GM19455 (cell line): ENCODE results near the gene PPTC7.
"Not testable (repeated sequence)": the region's sequence is repeated elsewhere in the genome, so short reads cannot be mapped to it uniquely, and the experiment has no call there.

Experiments used
- ATAC-seq: cut with Tn5 transposase; IDR thresholded peaks from one replicate; pipeline ENCODE4 v1.9.1; 2021; ENCODE audit not compliant: unreplicated experiment

The PPTC7 gene

DNA sequence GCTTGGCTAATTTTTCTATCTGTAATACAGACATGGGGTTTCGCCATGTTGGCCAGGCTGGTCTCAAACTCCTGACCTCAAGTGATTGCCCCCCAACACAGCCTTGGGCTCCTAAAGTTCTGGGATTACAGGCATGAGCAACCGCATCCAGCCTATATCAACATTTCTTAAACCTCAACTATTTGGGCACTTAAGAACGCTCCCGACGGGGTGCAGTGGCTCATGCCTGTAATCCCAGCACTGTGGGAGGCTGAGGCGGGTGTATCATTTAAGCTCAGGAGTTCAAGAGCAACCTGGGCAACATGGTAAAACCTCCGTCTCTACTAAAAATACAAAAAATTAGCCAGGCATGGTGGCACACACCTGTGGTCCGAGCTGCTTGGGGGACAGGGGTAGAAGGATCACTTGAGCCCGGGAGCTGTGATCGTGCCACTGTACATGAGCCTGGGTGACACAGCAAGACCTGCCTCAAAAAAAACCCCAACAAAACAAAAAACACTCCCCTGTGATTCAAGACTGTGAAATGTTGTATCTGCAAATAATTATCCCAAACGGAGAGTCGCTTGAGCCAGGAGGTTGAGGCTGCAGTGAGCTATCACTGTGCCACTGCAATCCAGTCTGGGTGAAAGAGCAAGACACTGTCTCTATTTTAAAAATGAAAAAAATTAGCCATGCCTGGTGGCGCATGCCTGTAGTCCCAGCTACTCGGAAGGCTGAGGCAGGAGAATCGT is 21.5 kb downstream of the PPTC7 start:
- ATAC-seq, result no peak

DNA sequence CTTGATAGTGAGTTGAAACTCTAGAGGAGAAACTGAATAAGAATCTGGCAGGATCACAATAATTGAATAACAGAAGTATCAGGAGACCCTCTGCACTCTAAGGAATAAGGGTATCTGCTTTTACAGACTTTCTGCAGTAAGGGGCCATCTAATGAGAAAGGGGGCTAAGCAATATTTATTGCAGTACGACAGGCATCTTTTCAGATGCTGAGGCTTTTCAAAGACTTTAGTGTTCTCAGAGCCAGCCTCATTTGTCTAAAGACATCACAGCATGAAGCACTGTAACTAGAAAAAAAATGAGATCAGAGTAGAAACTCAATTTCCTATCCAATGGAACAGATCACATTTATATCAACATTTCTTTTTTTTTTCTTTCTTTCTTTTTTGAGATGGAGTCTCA is 22.2 kb downstream of the PPTC7 start:
- no peak for ATAC-seq

DNA sequence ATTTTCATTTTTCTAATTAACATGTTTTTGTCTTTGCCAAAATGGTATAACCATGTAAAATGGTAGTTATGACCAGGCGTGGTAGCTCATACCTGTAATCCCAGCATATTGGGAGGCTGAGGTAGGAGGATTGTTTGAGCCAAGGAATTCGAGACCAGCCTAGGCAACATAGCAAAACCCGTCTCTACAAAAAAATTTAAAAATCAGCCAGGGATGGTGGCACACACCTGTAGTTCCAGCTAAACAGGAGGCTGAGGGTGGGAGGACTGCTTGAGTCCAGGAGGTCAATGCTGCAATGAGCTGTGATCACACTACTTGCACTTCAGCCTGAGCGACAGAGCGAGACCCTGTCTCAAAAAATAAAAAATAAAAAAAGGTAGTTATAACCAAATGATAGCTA is 23.1 kb downstream of the PPTC7 start:
- ATAC-seq, result no peak

DNA sequence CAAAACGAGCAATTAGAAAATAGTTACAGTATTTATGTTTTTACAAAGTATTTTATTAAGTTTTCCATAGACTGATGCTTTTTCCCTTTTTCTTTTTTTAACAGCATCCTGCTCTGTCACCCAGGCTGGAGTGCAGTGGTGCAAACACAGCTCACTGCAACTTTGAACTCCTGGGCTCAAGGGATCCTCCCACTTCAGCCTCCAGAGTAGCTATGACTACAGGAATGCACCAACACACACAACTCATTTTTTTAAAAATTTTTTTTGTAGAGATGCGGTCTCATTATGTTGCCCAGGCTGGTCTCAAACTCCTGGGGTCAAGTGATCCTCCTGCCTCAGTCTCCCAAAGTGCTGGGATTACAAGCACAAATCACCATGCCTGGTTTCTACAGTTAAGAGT is 24.2 kb downstream of the PPTC7 start:
- not testable (repeated sequence) for ATAC-seq

DNA sequence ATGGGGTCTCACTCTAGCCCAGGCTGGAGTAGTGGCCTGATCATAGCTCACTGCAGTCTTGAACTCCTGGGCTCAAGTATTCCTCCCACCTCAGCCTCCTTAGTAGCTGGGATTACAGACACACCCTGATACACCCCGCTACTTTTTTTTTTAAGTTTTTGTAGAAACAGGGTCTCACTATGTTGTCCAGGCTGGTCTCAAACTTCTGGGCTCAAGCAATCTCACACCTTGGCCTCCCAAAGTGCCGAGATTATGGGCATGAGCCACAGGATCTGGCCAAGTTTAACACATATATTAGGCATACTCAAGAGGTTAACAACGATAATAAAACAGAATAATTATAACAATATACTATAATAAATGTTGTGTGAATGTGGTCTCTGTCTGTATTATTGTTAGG is 25.8 kb downstream of the PPTC7 start:
- no peak for ATAC-seq

DNA sequence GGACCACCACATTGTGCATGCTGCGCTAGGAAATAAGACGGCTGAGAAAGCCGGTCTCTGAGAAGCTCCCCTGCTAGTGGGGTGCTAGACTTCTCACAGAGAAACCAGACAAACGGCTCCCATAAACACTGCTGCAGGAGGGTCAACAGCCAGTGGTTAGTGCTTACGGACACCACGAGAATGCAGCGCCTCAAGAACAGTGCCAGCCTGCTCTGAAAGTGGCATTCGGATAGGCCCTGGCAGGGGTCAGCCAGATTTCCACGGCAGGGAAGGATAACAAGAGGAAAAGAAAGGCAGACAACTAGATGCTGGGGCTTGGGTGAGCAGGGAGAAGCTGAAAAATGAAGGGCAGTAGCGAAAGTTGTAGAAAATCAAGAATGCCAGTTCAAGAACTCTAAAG is 26.4 kb downstream of the PPTC7 start:
- no peak for ATAC-seq

DNA sequence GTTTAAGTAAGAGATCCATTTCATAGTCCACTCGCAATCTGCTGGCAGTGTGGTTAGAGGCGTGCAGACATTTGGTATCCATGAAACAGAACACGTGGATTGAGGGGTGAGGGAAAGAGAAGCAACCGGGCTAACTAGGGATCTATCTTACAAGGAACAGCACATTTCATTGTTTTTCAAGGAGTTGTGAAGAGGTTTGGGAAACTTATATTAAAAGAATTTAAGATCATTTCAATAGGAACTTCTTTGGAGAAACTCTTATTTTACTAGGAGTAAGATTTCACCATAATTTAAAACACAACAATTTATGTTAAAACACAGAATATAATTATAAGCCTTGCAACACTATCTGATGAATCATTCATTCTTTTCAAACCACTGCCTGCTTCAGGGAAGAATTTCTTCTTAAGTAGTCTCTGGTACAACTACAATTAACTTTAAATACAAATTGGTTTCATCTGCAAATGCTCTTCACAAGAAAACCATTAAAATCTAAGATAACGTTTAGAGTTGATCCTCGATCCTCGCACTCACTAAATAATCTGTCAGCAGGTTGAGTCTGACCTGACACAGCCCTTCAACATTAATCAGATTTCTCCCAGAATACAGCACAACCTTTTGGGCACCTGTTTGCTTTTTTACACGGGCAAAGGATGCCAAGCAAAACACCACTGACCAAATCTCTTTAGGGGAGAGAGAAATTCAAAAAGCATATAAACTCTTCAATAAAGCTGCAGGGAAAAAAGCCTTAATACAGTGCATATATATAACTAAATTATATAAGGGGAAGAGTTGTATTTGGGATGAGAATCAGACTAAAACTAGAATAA is 27.3 kb downstream of the PPTC7 start:
- ATAC-seq, result no peak

DNA sequence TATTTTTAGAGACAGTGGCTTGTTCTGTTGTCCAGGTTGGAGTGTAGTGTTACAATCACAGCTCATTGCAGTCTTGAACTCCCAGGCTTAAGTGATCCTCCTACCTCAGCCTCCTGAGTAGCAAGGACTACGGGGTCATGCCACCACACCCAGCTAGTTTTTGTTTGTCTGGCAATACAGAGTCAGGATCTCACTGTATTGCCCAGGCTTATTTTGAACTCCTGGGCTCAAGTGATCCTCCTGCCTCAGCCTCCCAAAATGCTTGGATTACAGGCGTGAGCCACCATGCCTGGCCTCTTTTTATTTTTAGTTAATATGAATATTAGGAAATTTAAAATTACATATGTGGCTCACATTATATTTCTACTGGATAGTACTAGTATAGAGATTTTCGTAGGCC is 28.9 kb downstream of the PPTC7 start:
- no peak for ATAC-seq

DNA sequence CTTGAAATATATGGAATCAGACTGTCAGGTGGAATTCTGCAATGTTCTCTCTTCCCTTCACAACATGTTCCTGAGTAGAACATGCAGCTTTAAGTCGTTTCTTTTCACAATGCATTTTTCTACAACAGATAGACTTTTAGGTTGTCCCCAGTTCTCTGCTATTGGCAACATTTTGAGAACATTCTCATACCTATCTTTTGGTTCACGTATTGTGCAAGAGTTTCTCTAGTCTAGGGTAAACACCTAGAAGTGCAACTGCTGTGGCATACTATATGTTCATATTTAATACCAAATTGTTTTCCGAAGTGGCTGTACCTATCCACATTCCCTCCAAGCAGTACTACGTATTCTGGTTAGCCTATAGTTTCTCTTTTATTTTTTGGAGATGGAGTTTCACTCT is 32.1 kb downstream of the PPTC7 start:
- ATAC-seq, result no peak

DNA sequence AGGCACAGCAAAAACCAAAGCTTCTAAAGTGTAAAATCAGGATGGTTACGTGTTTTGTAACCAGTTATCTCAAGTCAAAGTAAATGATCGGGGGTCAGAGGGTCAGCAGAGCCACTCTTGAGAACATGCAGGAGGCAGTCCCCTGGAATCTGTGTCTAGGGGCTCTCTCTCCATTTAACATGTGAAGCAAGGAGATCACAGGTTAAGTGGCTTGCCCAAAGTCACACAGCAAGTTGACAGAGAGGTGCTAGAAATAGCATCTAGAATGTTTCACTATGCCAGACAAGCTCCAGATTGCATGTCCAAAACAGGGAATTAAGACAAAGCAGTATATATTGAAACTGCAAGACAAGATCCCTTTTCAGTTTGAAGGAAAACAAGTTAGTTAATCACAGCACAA is 33.4 kb downstream of the PPTC7 start:
- no peak for ATAC-seq

DNA sequence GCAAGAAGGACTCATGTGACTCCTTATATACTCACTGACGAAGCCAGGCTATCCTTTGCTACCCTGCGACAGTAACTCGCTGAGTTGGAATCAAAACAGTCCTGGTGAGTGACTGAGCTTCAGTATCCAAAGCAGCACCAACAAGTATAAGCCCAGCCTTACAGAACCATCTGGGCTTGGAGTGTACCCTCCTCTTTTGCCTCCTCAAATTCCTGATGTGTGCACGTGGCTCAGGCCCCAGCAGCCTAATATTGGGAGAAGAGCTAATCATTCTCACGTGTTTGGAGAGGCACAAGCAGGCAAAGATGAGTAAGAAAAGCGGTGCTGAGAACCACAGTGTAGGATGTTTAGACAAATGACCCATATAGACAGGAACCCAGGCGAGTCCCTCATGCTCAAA is 34.4 kb downstream of the PPTC7 start:
- no peak for ATAC-seq

DNA sequence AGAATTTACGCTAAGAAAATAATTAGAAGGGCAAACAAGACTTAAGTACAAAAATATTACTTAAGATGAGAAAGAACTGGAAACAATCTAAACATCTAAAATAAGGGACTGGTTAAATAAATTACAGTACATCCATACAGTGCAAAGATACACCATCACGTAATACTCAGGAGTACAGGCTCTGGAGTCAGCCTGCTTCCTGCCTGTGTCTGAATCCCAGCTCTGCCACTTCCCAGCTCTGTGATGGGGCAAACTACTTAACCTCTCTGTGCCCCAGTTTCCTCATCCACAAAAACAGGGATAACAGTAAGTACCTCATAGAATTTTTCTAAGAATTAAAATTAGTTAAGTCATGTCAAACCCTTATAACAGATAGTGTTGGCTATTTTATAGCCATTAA is 36.0 kb downstream of the PPTC7 start:
- ATAC-seq, result no peak

DNA sequence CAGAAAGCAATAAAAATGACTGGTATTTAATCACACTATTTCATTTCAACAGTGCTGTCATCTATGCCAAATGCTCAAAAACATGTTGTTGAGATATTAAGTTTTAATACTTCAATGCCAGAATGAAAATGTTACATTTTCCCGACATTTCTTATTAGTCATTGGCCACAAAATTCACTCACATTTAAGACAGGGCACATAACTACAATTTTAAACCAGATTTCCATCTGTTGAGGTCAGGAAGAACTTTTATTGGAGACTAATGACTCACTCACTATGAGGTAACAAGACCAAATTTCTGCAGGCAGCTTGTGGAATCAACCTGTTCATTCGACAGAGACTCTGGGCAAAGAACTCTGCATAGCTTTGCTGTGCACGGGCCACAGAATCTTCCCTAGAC is 36.8 kb downstream of the PPTC7 start:
- no peak for ATAC-seq

DNA sequence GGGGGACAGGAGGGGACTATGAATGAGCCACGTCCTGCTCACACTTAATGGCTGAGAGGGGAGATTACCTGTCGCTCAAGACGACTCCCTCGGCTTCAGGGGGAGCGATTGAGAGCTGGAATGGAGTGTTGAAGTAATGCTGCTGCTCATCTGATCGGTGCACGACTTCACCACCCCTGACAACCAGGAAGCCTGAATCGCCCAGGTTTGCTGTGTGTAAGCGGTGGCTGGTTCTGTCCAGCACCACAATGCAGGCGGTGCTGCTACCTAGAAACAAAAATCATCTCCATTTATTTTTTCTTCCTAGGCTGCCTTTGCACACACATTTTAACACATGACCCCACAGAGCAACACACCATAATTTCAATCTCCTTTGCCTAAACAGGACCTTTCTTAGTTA is 37.3 kb downstream of the PPTC7 start:
- ATAC-seq, result no peak

DNA sequence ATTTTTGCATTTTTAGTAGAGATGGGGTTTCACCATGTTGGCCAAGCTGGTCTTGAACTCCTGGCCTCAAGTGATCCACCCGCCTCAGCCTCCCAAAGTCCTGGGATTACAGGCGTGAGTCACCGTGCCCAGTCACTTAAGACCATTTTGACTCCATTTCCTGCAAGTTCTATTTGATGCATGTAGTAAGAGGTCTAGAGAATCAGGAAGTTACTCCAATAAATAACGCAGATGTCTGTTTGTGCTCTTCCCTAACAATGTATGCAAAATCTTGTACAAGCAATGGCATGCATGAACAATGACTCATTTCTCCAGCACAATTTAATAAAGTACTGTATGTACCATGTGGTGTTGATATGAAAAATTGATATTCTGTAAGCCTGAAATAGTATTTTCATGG is 37.9 kb downstream of the PPTC7 start:
- ATAC-seq, result not testable (repeated sequence)

DNA sequence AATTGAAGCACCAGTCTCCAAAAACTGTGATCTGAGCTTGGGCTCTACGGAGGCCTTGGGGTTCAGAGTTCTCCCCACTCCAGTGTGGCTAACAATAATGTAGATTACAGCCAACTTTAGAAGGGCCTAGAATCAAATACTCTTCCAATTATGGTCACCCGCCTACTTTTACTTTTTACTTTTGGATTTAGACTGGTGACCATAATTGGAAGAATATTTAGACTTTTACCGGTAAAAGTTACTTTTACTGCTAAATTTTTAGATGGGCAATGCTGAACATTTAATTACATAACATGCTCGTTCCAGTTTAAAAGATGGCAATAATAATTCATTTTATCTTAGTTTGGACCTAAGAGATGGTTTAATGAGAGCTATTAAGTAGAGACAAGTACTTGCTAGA is 39.2 kb downstream of the PPTC7 start:
- no peak for ATAC-seq

DNA sequence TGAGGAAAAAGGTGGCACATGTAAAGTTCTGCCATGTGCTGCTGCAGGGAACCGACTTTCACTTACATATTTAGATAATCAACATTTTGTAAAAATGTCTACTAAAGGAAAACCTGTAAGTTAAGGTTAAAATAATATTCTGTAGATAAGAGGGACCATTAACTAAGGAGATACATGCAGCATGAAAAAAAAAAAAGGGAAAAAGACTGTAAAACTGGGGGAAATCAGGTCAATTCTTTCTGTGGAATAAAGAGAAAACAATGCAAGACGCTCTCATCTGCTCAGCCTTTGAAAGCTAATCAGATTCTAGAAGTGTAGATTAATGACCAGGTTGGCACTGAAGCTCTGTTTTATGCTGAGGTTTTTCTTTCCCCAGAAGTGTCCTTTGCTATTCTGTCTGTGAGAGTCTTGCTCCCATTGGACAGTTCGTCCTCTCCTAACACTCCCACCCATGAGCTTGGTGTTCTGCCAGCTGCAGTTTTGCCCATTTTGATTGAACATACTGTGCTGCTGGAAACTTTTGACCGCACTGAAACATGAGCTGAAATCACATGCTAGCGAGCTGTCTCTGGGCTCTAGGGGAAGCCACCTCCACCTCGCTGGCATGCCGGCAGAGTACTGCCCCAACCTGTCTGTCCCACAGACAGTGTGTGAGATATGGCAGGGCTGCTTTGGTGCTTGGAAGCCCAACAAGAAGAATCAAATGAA is 39.7 kb downstream of the PPTC7 start:
- no peak for ATAC-seq

DNA sequence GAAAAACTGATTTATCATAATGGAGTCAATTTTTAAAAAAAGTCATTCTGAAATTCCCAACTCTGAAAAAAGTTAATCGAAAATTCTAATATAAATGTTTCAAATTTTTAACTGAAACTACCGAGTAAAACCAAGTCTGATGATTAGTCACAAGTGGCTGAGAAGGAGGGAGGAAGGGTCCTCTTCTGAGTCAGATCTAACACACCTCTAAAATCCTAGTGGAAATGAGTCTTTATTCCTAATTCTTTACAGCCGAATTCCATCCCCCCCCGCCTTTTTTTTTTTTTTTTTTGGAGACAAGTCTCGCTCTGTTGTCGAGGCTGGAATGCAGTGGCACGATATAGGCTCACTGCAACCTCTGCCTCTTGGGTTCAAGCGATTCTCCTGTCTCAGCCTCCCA is 43.1 kb downstream of the PPTC7 start:
- ATAC-seq, result no peak

DNA sequence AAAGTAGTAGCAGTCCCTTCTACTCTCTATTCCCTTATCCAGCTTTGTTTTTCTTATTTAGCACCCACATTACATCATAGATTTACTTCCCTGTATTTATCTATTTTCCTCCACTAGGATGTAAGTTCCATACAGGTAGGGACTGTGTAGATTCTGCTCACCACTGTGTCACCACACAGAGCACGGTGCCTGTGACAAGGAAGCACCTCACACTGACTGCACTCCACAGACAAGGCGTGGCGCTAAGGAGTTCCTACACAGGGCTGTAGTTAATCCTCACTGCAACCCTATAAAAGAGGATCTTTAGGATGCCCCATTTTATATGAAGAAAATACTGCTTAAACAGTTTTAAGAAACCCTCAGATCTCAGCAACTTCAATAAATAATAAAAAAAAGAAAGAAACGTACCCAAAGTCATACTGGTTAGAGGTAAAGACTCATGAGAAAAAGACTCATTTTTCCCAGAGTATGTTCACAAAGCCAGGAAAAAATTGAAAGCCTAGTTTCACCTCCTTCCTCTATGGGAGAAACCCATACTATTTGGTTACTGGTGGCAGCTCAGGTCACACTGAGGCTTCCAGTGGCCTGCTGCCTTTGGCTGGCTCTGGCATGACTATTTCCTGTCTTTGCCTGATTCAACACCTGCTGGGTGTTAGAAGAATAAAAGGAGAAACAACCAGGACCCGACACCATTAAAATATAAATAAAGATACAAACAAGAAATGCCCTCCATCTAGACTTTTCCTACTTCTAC is 44.1 kb downstream of the PPTC7 start:
- no peak for ATAC-seq

DNA sequence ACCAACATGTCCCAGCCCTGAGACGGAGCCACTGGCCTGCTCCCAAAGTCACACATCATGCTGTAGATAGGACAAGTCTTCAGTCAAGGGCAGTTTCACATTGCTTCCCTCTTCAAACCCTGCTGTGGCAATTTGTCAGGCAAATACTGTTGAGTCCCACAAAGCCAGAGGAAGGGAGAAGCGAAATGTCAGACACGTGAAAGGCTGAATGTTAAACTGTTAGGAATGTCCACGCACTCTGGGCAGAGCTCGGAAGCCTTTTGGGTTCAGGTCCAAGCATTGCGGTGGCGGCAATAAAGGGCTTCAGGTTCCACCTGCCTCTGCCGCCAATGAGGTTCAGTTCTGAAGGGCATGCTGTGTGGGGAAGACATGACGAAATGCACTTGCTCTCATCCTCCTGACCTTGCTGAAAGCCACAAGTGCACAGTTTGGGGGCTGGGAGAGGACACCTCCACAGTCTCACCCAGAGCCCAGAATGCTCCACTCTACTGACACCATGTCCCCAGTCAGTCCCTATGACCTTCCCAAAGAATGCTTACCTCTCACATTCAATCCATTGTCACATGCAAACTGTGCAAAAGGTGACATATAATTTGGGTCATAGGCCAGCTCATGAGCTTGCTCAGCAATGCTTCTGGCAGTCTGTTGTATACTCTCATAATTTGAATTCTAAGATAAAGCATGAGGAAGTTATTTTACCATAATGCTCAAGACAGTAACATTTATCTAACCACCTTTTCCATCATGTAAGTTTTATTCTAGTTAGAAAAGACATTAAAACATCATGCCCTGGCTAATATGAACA is 45.3 kb downstream of the PPTC7 start:
- ATAC-seq, result no peak
